Lower leg skin (tissue), 3 donors: ENCODE results near the gene FBXL19.

Experiments used
- POLR2A ChIP-seq, 2 donors: fragments of 450-650 bp; IDR thresholded peaks; one replicate each; pipeline ENCODE4 v1.6.1; 2016 to 2017; ENCODE audit warnings: antibody characterized with exemption in 2 of 2, mild to moderate bottlenecking in 1 of 2, moderate library complexity in 1 of 2
- TF ChIP-seq, protein P1 (sequence below), 3 donors: fragments of 450-650 bp; IDR thresholded peaks; one replicate each; pipeline ENCODE4 v1.5.1; 2016; ENCODE audit warnings: antibody characterized with exemption in 3 of 3, mild to moderate bottlenecking in 3 of 3, moderate library complexity in 2 of 3

DNA sequence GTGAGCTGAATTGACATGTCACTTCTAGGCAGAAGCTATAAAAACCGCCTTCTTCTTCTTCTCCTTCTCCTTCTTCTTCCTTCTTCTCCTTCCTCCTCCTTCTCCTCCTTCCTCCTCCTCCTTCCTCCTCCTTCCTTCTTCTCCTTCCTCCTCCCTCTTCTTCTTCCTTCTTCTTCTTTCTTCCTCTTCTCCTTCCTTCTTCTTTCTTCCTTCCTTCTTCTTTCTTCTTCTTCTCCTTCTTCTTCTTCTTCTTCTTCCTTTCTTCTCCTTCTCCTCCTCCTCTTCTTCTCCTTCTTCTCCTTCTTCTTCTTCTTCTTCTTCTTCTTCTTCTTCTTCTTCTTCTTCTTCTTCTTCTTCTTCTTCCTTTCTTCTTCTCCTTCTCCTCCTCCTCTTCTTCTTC, 4.8 kb upstream of the FBXL19 start:
- TF ChIP-seq, protein P1, sequence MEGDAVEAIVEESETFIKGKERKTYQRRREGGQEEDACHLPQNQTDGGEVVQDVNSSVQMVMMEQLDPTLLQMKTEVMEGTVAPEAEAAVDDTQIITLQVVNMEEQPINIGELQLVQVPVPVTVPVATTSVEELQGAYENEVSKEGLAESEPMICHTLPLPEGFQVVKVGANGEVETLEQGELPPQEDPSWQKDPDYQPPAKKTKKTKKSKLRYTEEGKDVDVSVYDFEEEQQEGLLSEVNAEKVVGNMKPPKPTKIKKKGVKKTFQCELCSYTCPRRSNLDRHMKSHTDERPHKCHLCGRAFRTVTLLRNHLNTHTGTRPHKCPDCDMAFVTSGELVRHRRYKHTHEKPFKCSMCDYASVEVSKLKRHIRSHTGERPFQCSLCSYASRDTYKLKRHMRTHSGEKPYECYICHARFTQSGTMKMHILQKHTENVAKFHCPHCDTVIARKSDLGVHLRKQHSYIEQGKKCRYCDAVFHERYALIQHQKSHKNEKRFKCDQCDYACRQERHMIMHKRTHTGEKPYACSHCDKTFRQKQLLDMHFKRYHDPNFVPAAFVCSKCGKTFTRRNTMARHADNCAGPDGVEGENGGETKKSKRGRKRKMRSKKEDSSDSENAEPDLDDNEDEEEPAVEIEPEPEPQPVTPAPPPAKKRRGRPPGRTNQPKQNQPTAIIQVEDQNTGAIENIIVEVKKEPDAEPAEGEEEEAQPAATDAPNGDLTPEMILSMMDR (IDR thresholded peaks at IDR 0.05), result no peak
- no peak for TF ChIP-seq POLR2A (IDR thresholded peaks at IDR 0.05)
